PC-9 (cell line): ENCODE measurements around the gene PNMA6E.

Experiments
- CTCF ChIP-seq: fragments of 200-600 bp; sonication (generic); conservative IDR thresholded peaks from 2 replicates; pipeline ENCODE4 v1.6.1; 2017; ENCODE audit warnings: mixed run types, antibody characterized with exemption, mild to moderate bottlenecking, moderate library complexity
- EZH2 ChIP-seq: fragments of 200-600 bp; sonication (generic); IDR thresholded peaks from 2 replicates; pipeline ENCODE4 v1.8.0; 2017; ENCODE audit warnings: antibody characterized with exemption, low read depth

GRCh38 chrX:153444333-153445011 lies 43.3 kb upstream of the PNMA6E start:
- no peak for TF ChIP-seq CTCF
- no peak for TF ChIP-seq EZH2
